Measurements from ENCODE around the gene PAK4.

The PAK4 gene

GRCh38 chr19:39180749-39181148 lies 55.2 kb downstream of the PAK4 start:
- DNase-seq (ENCODE audit: low spot score) = no peak

- DNase-seq (ENCODE audit: low spot score) = no peak
Measured at GRCh38 chr19:39181500-39182173, 56.1 kb downstream of the PAK4 start.

GRCh38 chr19:39182174-39182505 lies 56.6 kb downstream of the PAK4 start:
- no peak for DNase-seq (ENCODE audit: low spot score)

GRCh38 chr19:39183104-39183503 lies 57.5 kb downstream of the PAK4 start:
- DNase-seq (ENCODE audit: low spot score) = peak; percentile 51

GRCh38 chr19:39186391-39186790 lies 60.8 kb downstream of the PAK4 start:
- DNase-seq (ENCODE audit: low spot score) = no peak

GRCh38 chr19:39187552-39187943 lies 62.0 kb downstream of the PAK4 start:
- DNase-seq (ENCODE audit: low spot score) = no peak

DNA sequence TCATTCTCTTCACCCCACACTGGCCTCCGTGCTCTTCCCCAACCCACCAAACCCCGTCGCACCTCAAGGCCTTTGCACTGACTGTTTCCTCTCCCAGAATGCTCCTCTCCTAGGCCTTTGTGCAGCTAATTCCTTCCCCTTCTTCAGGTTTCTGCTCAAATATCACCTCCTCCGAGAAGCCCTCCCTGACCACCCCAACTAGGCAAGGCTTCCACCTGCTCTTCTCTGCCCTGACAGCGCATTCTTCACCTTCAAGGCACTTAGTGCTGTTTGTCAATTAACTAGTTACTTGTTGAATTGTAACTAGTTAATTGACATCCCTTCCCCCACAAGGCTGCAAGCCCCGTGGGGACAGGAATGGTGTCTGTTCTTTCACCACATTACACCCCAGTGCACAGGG lies 63.4 kb downstream of the PAK4 start:
- DNase-seq (ENCODE audit: low spot score) = no peak

- DNase-seq (ENCODE audit: low spot score) = no peak
Measured at GRCh38 chr19:39190768-39191167, 65.2 kb downstream of the PAK4 start.

DNA sequence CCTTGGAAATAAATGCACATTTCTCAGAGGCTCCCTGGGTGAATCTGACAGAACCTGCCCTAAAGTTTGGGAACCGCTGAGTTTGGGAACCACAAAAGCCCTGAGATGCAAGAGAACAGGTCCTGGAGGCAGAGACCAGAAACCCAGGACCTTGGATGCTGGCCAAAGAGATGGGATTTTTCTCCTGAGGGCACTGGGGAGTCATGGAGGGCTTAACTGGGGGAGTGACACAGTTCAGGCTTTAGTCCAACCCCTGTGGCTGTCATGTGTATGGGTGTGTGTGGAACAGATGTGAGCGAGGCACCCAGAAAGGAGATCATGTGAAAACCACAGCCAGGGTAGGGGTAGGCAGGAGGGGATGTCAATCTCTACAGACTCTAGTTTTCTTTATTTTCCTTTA lies 67.3 kb downstream of the PAK4 start:
- DNase-seq (ENCODE audit: low spot score) = no peak

DNA sequence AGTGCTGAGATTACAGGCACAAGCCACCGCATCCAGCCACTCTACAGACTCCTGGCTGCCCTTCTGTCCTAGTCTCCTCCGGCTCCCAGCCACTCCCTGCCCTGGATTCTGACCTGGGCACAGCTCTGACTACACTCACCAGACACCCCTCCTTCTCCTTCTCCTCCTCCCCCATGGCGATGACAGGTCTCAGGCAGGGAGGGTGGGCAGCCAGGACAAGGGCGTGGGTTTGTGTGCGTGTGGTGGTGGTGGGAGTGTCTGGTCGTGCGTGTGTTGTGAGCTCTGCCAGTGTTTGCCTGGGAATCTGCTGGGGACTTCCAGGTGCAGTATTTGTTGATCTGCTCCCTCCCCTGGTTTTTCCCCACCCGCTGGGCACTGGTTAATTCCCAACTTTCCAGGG lies 68.2 kb downstream of the PAK4 start:
- no peak for DNase-seq (ENCODE audit: low spot score)

- no peak for DNase-seq (ENCODE audit: low spot score)
Measured at GRCh38 chr19:39194832-39195542, 69.4 kb downstream of the PAK4 start.

GRCh38 chr19:39195755-39196154 lies 70.2 kb downstream of the PAK4 start:
- DNase-seq (ENCODE audit: low spot score) = no peak

- no peak for DNase-seq (ENCODE audit: low spot score)
Measured at GRCh38 chr19:39196320-39196719, 70.7 kb downstream of the PAK4 start.

DNA sequence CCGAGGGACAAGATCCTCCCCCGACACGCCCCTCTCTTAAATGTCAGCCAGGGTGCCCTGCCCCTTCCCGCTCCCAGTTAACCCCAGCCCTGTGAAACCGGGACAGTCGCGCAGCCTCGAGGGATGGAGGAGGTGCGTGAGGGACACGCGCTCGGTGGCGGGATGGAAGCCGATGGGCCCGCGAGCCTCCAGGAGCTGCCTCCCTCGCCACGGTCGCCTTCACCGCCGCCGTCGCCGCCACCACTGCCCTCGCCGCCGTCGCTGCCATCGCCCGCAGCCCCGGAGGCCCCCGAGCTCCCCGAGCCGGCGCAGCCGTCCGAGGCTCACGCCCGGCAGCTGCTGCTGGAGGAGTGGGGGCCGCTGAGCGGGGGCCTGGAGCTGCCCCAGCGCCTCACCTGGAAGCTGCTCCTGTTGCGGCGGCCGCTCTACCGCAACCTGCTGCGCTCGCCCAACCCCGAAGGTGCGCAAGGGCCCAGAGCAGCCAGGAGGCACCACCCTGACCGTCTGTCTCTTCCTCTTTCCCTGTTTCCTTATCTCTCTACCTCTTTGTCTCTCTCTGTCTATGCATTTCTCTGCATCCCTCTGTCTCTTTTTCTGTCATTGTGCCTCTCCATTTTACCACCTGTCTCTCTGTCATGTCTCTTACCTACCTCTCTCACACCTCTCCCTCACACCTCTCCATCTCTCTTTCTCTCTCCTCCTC lies 71.4 kb downstream of the PAK4 start, which contains the start of gene NCCRP1:
Gene NCCRP1, plus strand, starts transcription at position 105 of the 703 bp plus-strand sequence. Its CDS starts 19 bp downstream, at position 124.
- DNase-seq (ENCODE audit: low spot score) = no peak

DNA sequence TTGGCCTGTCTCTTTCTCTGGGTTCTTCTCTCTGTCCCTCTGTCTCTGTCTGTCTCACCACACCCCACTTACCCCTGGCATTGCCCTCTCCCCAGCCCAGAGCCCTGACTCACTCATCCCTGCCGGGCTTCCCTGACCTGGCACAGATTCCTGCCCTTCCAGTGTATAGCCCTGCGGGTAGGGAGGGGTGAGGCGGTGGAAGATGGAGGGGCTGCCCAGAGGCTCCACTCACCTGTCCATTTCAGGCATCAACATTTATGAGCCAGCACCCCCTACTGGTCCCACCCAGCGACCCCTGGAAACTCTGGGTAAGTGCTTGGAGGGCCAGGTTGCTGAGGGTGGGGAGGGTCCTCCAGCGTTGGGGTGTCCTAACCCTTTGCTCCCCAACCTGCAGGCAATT lies 72.2 kb downstream of the PAK4 start:
- no peak for DNase-seq (ENCODE audit: low spot score)

GRCh38 chr19:39199025-39199424 lies 73.4 kb downstream of the PAK4 start:
- DNase-seq (ENCODE audit: low spot score) = peak; percentile 65

GRCh38 chr19:39200066-39200802 lies 74.6 kb downstream of the PAK4 start:
- DNase-seq (ENCODE audit: low spot score) = no peak

DNA sequence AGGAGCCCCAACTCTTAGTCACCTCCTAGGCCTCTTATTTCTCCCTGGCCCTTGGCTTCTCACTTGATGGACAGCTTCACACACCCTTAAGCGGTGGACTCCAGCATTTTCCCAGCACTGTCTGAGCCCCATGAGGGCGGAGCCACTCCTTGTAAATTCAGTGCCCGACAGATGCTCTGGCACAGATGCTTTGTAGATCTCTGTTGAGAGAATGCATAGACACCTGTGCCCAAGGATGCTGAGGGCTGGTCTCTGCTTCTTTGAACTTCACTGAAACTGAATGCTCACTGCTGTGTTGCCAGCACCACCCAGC lies 75.2 kb downstream of the PAK4 start:
- no peak for DNase-seq (ENCODE audit: low spot score)

- no peak for DNase-seq (ENCODE audit: low spot score)
Measured at GRCh38 chr19:39202998-39203355, 77.4 kb downstream of the PAK4 start.

- no peak for DNase-seq (ENCODE audit: low spot score)
Measured at GRCh38 chr19:39203372-39204341, 78.1 kb downstream of the PAK4 start, which contains the start of gene SYCN. Gene SYCN (minus strand): TSS chr19:39204263. CDS start chr19:39204254, 9 bp downstream.

- DNase-seq (ENCODE audit: low spot score) = no peak
Measured at GRCh38 chr19:39205449-39205764, 79.8 kb downstream of the PAK4 start.

GRCh38 chr19:39206122-39206521 lies 80.5 kb downstream of the PAK4 start:
- DNase-seq (ENCODE audit: low spot score) = no peak

Measured in GM03348 (cell line).